GM21526 (cell line): Measurements from ENCODE around the gene TNIK.
"Not testable (repeated sequence)": the region's sequence is repeated elsewhere in the genome, so short reads cannot be mapped to it uniquely, and the experiment has no call there.

Source experiments
- ATAC-seq: cut with Tn5 transposase; IDR thresholded peaks from one replicate; pipeline ENCODE4 v1.9.1; 2021; ENCODE audit warnings: moderate library complexity; ENCODE audit not compliant: unreplicated experiment, low FRiP score

The TNIK gene

GRCh38 chr3:171447579-171447891 lies 12.7 kb downstream of the TNIK start:
- not testable (repeated sequence) for ATAC-seq

GRCh38 chr3:171446801-171447578 lies 13.2 kb downstream of the TNIK start:
- ATAC-seq: no peak

- no peak for ATAC-seq
Observed at GRCh38 chr3:171446301-171446700, 13.9 kb downstream of the TNIK start.

GRCh38 chr3:171445620-171446204 lies 14.5 kb downstream of the TNIK start:
- no peak for ATAC-seq

- no peak for ATAC-seq
Observed at GRCh38 chr3:171444001-171444690, 16.1 kb downstream of the TNIK start.

GRCh38 chr3:171443211-171443957 lies 16.8 kb downstream of the TNIK start:
- ATAC-seq: no peak

- no peak for ATAC-seq
Observed at GRCh38 chr3:171442184-171442583, 18.0 kb downstream of the TNIK start.

GRCh38 chr3:171441381-171441780 lies 18.8 kb downstream of the TNIK start:
- no peak for ATAC-seq

- ATAC-seq: no peak
Observed at GRCh38 chr3:171439996-171440395, 20.2 kb downstream of the TNIK start.

- no peak for ATAC-seq
Observed at GRCh38 chr3:171437115-171437756, 23.0 kb downstream of the TNIK start.

GRCh38 chr3:171436380-171436779 lies 23.8 kb downstream of the TNIK start:
- no peak for ATAC-seq

GRCh38 chr3:171435757-171436156 lies 24.4 kb downstream of the TNIK start:
- ATAC-seq: no peak

- no peak for ATAC-seq
Observed at GRCh38 chr3:171435143-171435542, 25.1 kb downstream of the TNIK start.

- ATAC-seq: no peak
Observed at GRCh38 chr3:171432548-171432947, 27.7 kb downstream of the TNIK start.

- no peak for ATAC-seq
Observed at GRCh38 chr3:171431550-171431949, 28.7 kb downstream of the TNIK start.

GRCh38 chr3:171430530-171430929 lies 29.7 kb downstream of the TNIK start:
- ATAC-seq: no peak

GRCh38 chr3:171429635-171430034 lies 30.6 kb downstream of the TNIK start:
- no peak for ATAC-seq

- no peak for ATAC-seq
Observed at GRCh38 chr3:171428892-171429291, 31.3 kb downstream of the TNIK start.

GRCh38 chr3:171428321-171428787 lies 31.9 kb downstream of the TNIK start:
- no peak for ATAC-seq

GRCh38 chr3:171427771-171428320 lies 32.4 kb downstream of the TNIK start:
- no peak for ATAC-seq
